ENCODE measurements around the gene YWHAB.

YWHAB gene

GRCh38 chr20:44888226-44889103, 3.0 kb downstream of the YWHAB start:
- TF ChIP-seq POLR2A (IDR thresholded peaks at IDR 0.05; ENCODE audit: low read depth, low read length), result no peak
- DNase-seq (ENCODE audit: insufficient read length, low spot score) (no peak), FAIRE-seq (no peak)

- TF ChIP-seq POLR2A (IDR thresholded peaks at IDR 0.05; ENCODE audit: low read depth, low read length), result no peak
- DNase-seq (ENCODE audit: insufficient read length, low spot score) (no peak), FAIRE-seq (peak; percentile 6)
Measured at GRCh38 chr20:44891826-44892225, 6.3 kb downstream of the YWHAB start.

- no peak for TF ChIP-seq POLR2A (IDR thresholded peaks at IDR 0.05; ENCODE audit: low read depth, low read length)
- no peak for DNase-seq (ENCODE audit: insufficient read length, low spot score)
- FAIRE-seq, result no peak
Measured at GRCh38 chr20:44894959-44895358, 9.5 kb downstream of the YWHAB start.

GRCh38 chr20:44896583-44896982, 11.1 kb downstream of the YWHAB start:
- DNase-seq (ENCODE audit: insufficient read length, low spot score), result no peak
- TF ChIP-seq POLR2A (IDR thresholded peaks at IDR 0.05; ENCODE audit: low read depth, low read length), result no peak
- no peak for FAIRE-seq

- FAIRE-seq, result no peak
- TF ChIP-seq POLR2A (IDR thresholded peaks at IDR 0.05; ENCODE audit: low read depth, low read length), result no peak
- no peak for DNase-seq (ENCODE audit: insufficient read length, low spot score)
Measured at GRCh38 chr20:44897133-44897532, 11.6 kb downstream of the YWHAB start.

- no peak for TF ChIP-seq POLR2A (IDR thresholded peaks at IDR 0.05; ENCODE audit: low read depth, low read length)
- FAIRE-seq (no peak), DNase-seq (ENCODE audit: insufficient read length, low spot score) (no peak)
Measured at GRCh38 chr20:44900231-44900854, 14.8 kb downstream of the YWHAB start.

- no peak for TF ChIP-seq POLR2A (IDR thresholded peaks at IDR 0.05; ENCODE audit: low read depth, low read length)
- peak; percentile 78 for FAIRE-seq
- DNase-seq (ENCODE audit: insufficient read length, low spot score), result peak; percentile 47
Measured at GRCh38 chr20:44901974-44902373, 16.5 kb downstream of the YWHAB start.

GRCh38 chr20:44904377-44904776, 18.9 kb downstream of the YWHAB start:
- TF ChIP-seq POLR2A (IDR thresholded peaks at IDR 0.05; ENCODE audit: low read depth, low read length), result no peak
- FAIRE-seq, result no peak
- DNase-seq (ENCODE audit: insufficient read length, low spot score), result no peak

GRCh38 chr20:44908987-44909871, 23.7 kb downstream of the YWHAB start:
- FAIRE-seq (no peak), DNase-seq (ENCODE audit: insufficient read length, low spot score) (no peak)
- TF ChIP-seq POLR2A (IDR thresholded peaks at IDR 0.05; ENCODE audit: low read depth, low read length), result no peak

GRCh38 chr20:44909872-44910689, 24.6 kb downstream of the YWHAB start, which contains the start of gene PABPC1L:
TSS of gene PABPC1L (plus strand) at chr20:44910060. CDS start at chr20:44910144, 84 bp downstream.
- peak; percentile 71 for DNase-seq (ENCODE audit: insufficient read length, low spot score)
- peak; percentile 83 for TF ChIP-seq POLR2A (IDR thresholded peaks at IDR 0.05; ENCODE audit: low read depth, low read length)
- FAIRE-seq, result no peak

GRCh38 chr20:44910690-44911262, 25.3 kb downstream of the YWHAB start:
- TF ChIP-seq POLR2A (IDR thresholded peaks at IDR 0.05; ENCODE audit: low read depth, low read length), result no peak
- DNase-seq (ENCODE audit: insufficient read length, low spot score) (no peak), FAIRE-seq (no peak)

- FAIRE-seq, result no peak
Measured at GRCh38 chr20:44911264-44911921, 25.9 kb downstream of the YWHAB start.

More at GRCh38 chr20:44911264-44911921, 25.9 kb downstream of the YWHAB start:
- no peak for DNase-seq (ENCODE audit: insufficient read length, low spot score)
- TF ChIP-seq POLR2A (IDR thresholded peaks at IDR 0.05; ENCODE audit: low read depth, low read length), result no peak

Measured in H54 (cell line).